HG03064 (cell line): ENCODE measurements around the gene FADD.
"Not testable (repeated sequence)": the region's sequence is repeated elsewhere in the genome, so short reads cannot be mapped to it uniquely, and the experiment has no call there.

Experiments used
- ATAC-seq: cut with Tn5 transposase; IDR thresholded peaks from one replicate; pipeline ENCODE4 v1.9.1; 2021; ENCODE audit warnings: low read depth; ENCODE audit not compliant: unreplicated experiment

The FADD gene

DNA sequence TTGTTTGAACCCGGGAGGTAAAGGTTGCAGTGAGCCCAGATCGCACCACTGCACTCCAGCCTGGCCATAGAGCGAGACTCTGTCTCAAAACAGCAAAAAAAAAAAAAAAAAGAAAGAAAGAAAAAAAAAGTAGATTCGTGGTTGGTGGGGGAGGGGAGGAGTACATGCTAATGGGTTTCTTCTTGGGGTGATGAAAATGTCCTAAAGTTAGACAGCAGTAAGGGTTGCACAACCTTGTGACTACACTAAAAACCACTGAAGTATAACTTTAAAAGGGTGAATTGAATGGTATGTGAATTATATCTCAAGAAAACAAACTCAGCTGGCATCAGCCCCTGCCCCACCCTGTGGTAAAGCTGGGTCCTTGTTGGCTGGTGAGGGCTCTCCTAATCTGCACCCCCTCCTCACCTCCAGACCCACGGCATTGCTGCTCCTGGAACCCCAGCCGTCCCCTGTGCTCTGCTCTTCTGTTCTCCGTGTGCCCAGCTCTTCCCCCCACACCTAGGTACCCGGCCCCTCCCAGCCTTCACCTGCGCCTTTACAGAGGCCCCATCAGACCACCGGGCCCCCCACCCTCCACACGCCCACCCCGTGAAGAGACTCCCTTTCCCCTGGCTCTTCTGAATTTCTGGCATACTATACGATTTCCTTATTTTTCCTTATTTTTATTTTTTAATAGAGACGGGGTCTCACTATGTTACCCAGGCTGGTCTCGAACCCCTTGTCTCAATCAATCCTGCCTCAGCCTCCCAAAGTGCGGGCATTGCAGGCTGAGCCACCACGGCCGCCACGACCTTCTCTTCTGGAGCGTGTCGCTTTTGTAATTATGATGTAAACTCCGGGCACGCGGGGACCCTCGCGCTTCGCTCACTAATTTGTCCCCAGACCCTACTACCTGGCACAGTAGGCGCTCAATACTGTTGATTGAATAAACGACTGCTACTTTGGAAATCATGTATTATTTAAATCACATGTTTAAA, 924 bp upstream of the FADD start:
- ATAC-seq: no peak

DNA sequence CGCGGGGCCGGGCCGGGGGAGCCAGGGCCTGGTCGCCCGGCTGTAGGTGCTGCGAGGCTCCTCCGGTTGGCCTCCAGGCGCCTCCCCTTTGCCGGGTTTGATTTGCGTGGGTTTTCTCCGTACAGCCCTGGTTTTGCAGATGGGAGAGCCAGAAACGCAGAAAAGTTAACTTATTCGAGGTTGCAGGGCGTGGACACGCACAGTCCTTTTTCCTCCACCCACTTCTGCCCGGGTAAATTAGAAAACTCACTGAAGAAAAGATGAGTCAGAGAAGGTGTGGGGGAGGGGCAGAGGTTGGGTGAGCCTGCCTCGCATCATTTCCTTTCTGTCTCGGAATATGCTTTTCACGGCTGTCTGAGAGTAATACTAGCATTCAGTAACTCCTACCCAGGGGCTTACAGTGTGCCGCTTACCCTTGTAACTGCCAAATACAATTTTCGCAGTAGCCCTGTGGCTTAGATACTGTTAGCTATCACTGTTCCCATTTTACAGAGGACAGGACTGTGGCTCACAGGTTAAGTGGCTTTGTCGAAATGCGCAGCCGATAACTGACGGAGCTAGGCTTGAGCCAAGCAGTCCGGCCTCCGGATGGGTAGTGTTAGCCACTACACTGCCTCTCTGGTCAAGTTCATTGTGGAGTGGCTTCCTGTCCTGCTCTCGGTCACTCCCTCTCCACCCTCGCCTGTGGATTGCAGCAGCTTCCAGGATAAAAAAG, 812 bp downstream of the FADD start:
- ATAC-seq: peak; percentile 31

GRCh38 chr11:70204466-70204799, 1.3 kb downstream of the FADD start:
- ATAC-seq: no peak

- ATAC-seq: no peak
Observed at GRCh38 chr11:70205049-70205725, 2.1 kb downstream of the FADD start.

DNA sequence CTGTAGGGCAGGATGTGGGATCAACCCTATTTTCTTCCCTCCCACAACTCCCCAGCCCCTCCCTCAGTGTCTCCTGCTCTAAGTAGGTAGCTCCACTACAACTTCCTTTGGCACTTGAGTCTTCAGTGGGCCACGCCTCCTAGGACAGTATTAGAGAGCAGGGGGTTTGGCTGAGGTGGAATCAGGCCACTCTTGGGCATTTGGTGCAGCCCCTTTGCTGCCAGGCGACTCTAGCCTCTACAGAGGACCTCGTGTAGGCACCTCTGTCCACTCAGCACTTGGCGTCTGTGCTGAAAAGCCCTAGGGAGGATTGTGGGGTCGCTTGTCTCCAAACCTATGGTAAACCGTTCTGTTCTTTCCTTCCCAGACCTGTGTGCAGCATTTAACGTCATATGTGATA, 2.7 kb downstream of the FADD start:
- ATAC-seq: no peak

DNA sequence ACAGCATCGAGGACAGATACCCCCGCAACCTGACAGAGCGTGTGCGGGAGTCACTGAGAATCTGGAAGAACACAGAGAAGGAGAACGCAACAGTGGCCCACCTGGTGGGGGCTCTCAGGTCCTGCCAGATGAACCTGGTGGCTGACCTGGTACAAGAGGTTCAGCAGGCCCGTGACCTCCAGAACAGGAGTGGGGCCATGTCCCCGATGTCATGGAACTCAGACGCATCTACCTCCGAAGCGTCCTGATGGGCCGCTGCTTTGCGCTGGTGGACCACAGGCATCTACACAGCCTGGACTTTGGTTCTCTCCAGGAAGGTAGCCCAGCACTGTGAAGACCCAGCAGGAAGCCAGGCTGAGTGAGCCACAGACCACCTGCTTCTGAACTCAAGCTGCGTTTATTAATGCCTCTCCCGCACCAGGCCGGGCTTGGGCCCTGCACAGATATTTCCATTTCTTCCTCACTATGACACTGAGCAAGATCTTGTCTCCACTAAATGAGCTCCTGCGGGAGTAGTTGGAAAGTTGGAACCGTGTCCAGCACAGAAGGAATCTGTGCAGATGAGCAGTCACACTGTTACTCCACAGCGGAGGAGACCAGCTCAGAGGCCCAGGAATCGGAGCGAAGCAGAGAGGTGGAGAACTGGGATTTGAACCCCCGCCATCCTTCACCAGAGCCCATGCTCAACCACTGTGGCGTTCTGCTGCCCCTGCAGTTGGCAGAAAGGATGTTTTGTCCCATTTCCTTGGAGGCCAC, 3.3 kb downstream of the FADD start:
- ATAC-seq: no peak

GRCh38 chr11:70206982-70207376, 3.9 kb downstream of the FADD start:
- no peak for ATAC-seq

GRCh38 chr11:70207531-70208131, 4.5 kb downstream of the FADD start:
- no peak for ATAC-seq

GRCh38 chr11:70209391-70209912, 6.4 kb downstream of the FADD start:
- no peak for ATAC-seq

- no peak for ATAC-seq
Observed at GRCh38 chr11:70210051-70210501, 7.0 kb downstream of the FADD start.

DNA sequence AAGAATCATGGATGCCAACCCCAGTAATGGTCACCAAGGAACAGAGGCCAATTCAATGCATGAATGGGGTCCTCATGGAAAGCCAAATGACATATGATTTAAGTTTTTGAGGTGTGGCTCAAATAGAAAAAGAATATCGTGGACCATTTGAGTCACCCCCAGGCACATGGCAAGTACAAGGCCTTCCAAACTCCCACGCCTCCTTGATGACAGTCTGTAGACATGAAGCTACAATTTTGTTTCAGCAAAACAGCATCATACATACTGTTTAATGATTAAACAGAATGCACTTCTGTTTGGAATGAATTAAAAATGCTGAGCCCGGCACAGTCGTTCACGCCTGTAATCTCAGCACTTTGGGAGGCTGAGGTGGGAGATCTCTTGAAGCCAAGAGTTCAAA, 7.4 kb downstream of the FADD start:
- no peak for ATAC-seq

- no peak for ATAC-seq
Observed at GRCh38 chr11:70212227-70212811, 9.2 kb downstream of the FADD start.

GRCh38 chr11:70217388-70217787, 14.3 kb downstream of the FADD start:
- not testable (repeated sequence) for ATAC-seq

DNA sequence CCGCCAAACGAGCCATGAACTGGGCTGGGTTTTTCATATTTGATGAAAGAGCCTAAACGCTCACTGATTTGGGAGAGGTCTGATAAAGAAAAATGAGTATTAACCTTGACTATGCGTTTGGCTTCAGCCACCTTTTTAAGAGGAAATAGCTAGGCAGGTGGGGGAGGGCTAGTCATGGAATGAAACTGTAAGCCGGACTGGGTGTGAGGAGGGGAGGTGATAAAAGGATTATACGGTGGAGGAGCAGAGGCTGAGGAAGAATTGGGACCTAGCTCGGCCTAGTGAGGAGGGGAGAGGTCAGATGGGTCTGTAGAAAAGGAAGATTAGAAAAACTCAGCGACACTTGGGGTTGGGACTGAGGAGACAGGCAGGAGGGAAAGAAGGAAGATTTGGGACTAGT, 15.0 kb downstream of the FADD start:
- ATAC-seq: not testable (repeated sequence)

DNA sequence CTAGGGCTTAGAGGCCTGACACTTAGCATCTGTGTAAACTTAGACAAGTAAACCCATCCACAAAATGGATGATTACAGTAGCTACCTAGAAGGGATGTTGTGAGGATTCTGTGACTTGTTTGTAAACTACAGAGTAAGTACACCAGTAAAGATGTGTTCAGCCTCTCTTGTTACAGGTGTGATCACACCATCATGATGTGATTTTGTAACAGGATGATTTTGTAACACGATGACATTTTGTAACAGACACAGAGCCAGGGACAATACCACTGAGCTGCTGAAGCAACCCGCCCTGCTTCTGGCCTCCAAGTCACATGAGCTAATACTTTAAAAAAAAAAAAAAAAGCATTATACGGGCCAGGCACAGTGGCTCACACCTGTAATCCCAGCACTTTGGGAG, 17.0 kb downstream of the FADD start:
- ATAC-seq: no peak

GRCh38 chr11:70220920-70221319, 17.8 kb downstream of the FADD start:
- no peak for ATAC-seq

DNA sequence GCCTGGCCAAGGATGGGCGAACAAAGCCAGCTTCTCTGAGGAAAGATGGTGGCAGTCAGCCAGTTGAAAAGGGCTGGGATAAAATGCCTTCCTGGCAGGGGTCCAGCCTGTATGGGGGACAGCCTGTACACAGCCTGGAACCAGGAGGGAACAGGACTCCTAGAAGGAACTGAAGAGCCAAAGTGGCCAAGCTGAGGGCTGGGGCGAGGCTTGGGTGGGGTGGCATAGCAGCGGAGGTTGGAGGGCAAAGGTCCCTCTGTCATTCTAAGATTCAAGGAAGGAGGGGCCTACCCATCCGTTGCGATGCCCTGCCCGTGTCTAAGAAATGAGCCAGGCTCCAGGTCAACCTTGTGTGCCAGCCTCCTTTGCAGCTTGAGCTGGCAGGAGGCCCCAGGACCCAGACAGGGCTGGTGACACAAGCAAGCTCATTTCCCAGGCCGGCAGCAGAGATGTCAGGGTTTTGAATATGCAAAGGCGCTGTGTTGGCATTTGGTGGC, 22.6 kb downstream of the FADD start:
- no peak for ATAC-seq

- ATAC-seq: no peak
Observed at GRCh38 chr11:70226183-70226582, 23.1 kb downstream of the FADD start.

DNA sequence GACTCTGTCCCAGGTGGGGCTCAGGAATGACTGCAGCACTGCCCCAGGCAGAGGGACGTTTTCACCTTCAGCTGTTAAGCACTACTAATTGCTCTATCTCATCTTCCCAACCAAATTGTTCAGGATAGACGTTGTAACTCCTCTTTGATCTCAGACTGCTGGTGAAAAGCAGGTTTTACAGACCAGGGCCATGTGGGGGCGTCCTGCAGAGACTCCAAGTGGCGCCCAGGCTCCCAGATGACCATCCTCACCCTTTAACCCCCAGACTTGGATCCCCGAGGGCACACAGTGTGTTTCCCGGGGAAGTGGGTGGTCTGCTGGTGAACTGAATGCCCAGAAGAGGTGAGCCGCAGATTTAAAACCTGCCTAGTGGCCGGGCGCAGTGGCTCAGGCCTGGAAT, 23.9 kb downstream of the FADD start:
- no peak for ATAC-seq
